Testis (tissue), 2 donors: ENCODE data around the gene CELA2A.

Experiments used
- POLR2A ChIP-seq: fragments of 450-650 bp; IDR thresholded peaks from one replicate; pipeline ENCODE4 v1.6.1; 2017; ENCODE audit warnings: antibody characterized with exemption, mild to moderate bottlenecking, moderate library complexity
- TF ChIP-seq, protein P1 (sequence below), 3 experiments: fragments of 450-650 bp in 2 of 3; fragments of 200-600 bp in 1 of 3; sonication (generic) in 1 of 3; IDR thresholded peaks; one replicate each; pipeline ENCODE4 v1.5.1; 2016 to 2019; ENCODE audit warnings: antibody characterized with exemption in 3 of 3, mild to moderate bottlenecking in 2 of 3, moderate library complexity in 1 of 3

DNA sequence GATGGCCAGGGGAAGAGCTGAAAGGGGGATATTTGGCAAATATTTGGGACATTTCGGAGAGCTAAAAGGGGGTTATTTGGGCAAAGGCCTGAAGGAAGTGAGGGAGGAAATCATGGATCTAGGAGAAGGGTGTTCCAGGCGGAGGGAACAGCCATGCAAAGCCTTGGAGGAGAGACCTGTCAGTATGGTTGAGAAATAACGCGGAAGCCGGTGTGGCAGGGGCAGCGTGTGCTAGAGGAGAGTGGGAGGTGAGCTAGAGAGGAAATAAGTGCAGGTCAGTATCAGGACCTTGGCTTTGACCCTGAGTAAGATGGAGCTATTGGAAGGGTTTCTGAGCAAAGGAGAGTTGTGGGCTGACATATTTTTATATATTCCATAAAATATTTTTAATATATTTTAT, 15.3 kb upstream of the CELA2A start:
- TF ChIP-seq, protein P1, sequence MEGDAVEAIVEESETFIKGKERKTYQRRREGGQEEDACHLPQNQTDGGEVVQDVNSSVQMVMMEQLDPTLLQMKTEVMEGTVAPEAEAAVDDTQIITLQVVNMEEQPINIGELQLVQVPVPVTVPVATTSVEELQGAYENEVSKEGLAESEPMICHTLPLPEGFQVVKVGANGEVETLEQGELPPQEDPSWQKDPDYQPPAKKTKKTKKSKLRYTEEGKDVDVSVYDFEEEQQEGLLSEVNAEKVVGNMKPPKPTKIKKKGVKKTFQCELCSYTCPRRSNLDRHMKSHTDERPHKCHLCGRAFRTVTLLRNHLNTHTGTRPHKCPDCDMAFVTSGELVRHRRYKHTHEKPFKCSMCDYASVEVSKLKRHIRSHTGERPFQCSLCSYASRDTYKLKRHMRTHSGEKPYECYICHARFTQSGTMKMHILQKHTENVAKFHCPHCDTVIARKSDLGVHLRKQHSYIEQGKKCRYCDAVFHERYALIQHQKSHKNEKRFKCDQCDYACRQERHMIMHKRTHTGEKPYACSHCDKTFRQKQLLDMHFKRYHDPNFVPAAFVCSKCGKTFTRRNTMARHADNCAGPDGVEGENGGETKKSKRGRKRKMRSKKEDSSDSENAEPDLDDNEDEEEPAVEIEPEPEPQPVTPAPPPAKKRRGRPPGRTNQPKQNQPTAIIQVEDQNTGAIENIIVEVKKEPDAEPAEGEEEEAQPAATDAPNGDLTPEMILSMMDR (IDR thresholded peaks at IDR 0.05), result no peak
- no peak for TF ChIP-seq POLR2A
